Measurements from ENCODE around the gene NFS1. TPM values are rescaled to one million over a fixed set of nuclear protein-coding genes. Genes with fewer than 3 reads are reported as not detected.

NFS1 gene
- total and polyA plus RNA-seq, 2 of the 8 experiments (the other 6 are each of a cell fraction or from before 2014, with no cell fraction given), result 26.1 to 38.8 TPM

- H3K79me2 ChIP-seq (ENCODE audit: control insufficient read depth in 1 of 2, insufficient read depth in 2 of 2, low read length in 2 of 2), result peaks cover 2 to 63% of the 10 kb centered on the region in 2 experiments; a peak in 3 of 4 replicates
- no peak overlapping the region for H3K4me2 ChIP-seq (ENCODE audit: insufficient read depth in 1 of 2, low read depth in 2 of 2, low read length in 2 of 2)
- no peaks in the 10 kb centered on the region for H3K9me3 ChIP-seq (ENCODE audit: insufficient read depth in 2 of 2, low read depth in 1 of 2, low read length in 1 of 2)
- no peak overlapping the region for H2BK20ac ChIP-seq (ENCODE audit: low read length)
- H2BK12ac ChIP-seq (ENCODE audit: low read depth, low read length), result 0 out of 2 replicates have a peak overlapping the region, but pooled peaks have one; percentile 39
- H2BK5ac ChIP-seq (ENCODE audit: low read depth, low read length), result no peak overlapping the region
- peaks cover 29% of the 10 kb centered on the region for H3K79me1 ChIP-seq (ENCODE audit: low read depth, low read length)
- H4K8ac ChIP-seq (ENCODE audit: extremely low read depth, insufficient read depth, low read length), result no peak overlapping the region
- FAIRE-seq (no peak), DNase-seq (ENCODE audit: low read depth in 1 of 2, low spot score in 2 of 2) (peak in 1 of 2 experiments; percentile 31)
- H2AFZ ChIP-seq (ENCODE audit: low read length), result no peak overlapping the region
- H3K36me3 ChIP-seq (ENCODE audit: control insufficient read depth in 2 of 4, insufficient read depth in 4 of 4, low read length in 3 of 4), result peaks cover 10 to 20% (median 13%) of the 10 kb centered on the region in 4 experiments; a peak in 6 of 8 replicates
- H2BK120ac ChIP-seq (replicated peaks; ENCODE audit: low read depth, low read length), result no peak overlapping the region
- no peak overlapping the region for H3K4me3 ChIP-seq (ENCODE audit: extremely low read depth in 1 of 4, insufficient read depth in 2 of 4, low read depth in 3 of 4, low read length in 4 of 4)
- no peak overlapping the region for H4K5ac ChIP-seq (ENCODE audit: insufficient read length, low read depth, low read length)
- ChIA-PET POLR2A (ENCODE audit: partially characterized antibody) (interaction anchor here (0.6 to 2.5 kb wide), 10 partner anchors 8 to 106 kb away, joined by 3 to 7 read pairs (median 4); partner anchors contain the start of genes CPNE1, RBM12 and RBM39), CTCF (ENCODE audit: partially characterized antibody) (interaction anchor here (0.8 to 6.4 kb wide), 3 partner anchors 11 to 318 kb away, joined by 3 to 37 read pairs (median 4); partner anchors contain the start of gene SCAND1)
- H3K27ac ChIP-seq (ENCODE audit: low read depth, low read length), result no peak overlapping the region
- H2AK5ac ChIP-seq (ENCODE audit: low read depth, low read length), result no peak overlapping the region
- no peak overlapping the region for H3K9ac ChIP-seq (replicated peaks in 1 of 4; ENCODE audit: extremely low read depth in 1 of 4, low read depth in 3 of 4, low read length in 3 of 4)
- peaks cover 0 to 9% (median 2%) of the 10 kb centered on the region in 4 experiments; a peak in 3 of 7 replicates for H3K4me1 ChIP-seq (replicated peaks in 1 of 4; ENCODE audit: control insufficient read depth in 3 of 4, insufficient read depth in 4 of 4, low read length in 3 of 4)
- WGBS, 2 experiments (ENCODE audit: extremely low coverage in 1 of 2, insufficient coverage in 1 of 2, insufficient read length in 1 of 2, insufficient replicate concordance in 2 of 2, low coverage in 1 of 2, low lambda C conversion rate in 2 of 2, missing lambda C conversion rate in 1 of 2), result 98% methylated on average over 4 of the region's 4 CpGs; no CpG with 5 or more reads in 1 of the 2 experiments
- no peaks in the 10 kb centered on the region for H3K27me3 ChIP-seq (replicated peaks in 1 of 4; ENCODE audit: control insufficient read depth in 3 of 4, extremely low read depth in 1 of 4, insufficient read depth in 3 of 4, low read length in 3 of 4)
- no peak overlapping the region for H3K4ac ChIP-seq (replicated peaks; ENCODE audit: insufficient read length, low read depth, low read length)
- H3K56ac ChIP-seq (replicated peaks; ENCODE audit: insufficient read length, low read depth, low read length), result no peak overlapping the region
- no peak overlapping the region for H3K23ac ChIP-seq (ENCODE audit: insufficient read length)
- H3K23me2 ChIP-seq (ENCODE audit: low read depth, low read length), result no peaks in the 10 kb centered on the region
- H3K18ac ChIP-seq (ENCODE audit: extremely low read depth, low read length), result no peak overlapping the region
- no peak overlapping the region for H4K91ac ChIP-seq (replicated peaks; ENCODE audit: insufficient read length, low read length)
- H2BK15ac ChIP-seq (ENCODE audit: low read length), result no peak overlapping the region
- H4K20me1 ChIP-seq (replicated peaks in 1 of 2; ENCODE audit: control insufficient read depth in 1 of 2, insufficient read depth in 2 of 2, low read length in 2 of 2), result peaks cover 15 to 33% of the 10 kb centered on the region in 2 experiments
- H3K14ac ChIP-seq (ENCODE audit: insufficient read length), result no peak overlapping the region
- TF ChIP-seq POLR2A (IDR thresholded peaks at IDR 0.05; ENCODE audit: control extremely low read depth in 1 of 2, low read depth in 2 of 2, low read length in 2 of 2), result no peak
Observed at GRCh38 chr20:35635652-35636051, 63.5 kb downstream of the NFS1 start.
